ENCODE results near the gene SMC3.

SMC3 gene

DNA sequence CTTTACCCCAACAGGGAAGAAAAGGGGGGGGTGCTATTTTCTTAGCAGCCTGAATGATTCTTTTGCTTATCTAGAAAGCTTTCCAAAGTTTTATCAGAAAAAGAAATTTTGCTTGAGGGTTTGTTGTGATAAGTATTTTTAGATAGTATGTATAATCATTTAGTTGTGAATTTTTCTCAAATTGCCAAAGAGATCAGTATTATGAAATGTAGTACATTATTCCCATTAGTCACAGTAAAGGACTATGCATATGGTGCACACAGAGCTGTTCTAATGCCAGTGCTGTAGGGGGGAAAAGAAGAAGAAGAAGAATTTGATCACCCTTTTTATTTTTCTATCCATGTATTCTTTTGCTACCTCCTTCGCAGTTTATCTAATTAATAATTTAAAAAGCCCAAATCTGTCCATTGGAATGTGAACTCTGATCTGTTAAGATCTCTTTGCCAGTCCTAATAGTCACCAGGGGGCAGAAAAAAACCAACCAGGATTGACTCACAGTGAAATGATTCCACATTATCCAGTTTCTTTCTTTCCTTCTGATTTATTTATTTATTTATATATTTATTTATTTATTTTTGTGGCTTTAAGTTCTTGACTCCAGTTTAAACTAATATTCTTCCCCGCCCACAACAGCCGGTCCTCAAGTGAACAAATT, 81.3 kb downstream of the SMC3 start:
- no peak overlapping the region for H3K4me3 ChIP-seq (ENCODE audit: low read depth, low read length)
- CTCF ChIA-PET = interaction anchor here (1.2 to 2.5 kb wide), 6 partner anchors 12 to 38 kb away, joined by 3 to 12 read pairs (median 4); no protein-coding TSS in a partner anchor
- POLR2A ChIA-PET = no interaction called here
- no peak for DNase-seq (ENCODE audit: low read depth, low spot score)
- TF ChIP-seq, protein P1, sequence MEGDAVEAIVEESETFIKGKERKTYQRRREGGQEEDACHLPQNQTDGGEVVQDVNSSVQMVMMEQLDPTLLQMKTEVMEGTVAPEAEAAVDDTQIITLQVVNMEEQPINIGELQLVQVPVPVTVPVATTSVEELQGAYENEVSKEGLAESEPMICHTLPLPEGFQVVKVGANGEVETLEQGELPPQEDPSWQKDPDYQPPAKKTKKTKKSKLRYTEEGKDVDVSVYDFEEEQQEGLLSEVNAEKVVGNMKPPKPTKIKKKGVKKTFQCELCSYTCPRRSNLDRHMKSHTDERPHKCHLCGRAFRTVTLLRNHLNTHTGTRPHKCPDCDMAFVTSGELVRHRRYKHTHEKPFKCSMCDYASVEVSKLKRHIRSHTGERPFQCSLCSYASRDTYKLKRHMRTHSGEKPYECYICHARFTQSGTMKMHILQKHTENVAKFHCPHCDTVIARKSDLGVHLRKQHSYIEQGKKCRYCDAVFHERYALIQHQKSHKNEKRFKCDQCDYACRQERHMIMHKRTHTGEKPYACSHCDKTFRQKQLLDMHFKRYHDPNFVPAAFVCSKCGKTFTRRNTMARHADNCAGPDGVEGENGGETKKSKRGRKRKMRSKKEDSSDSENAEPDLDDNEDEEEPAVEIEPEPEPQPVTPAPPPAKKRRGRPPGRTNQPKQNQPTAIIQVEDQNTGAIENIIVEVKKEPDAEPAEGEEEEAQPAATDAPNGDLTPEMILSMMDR (IDR thresholded peaks at IDR 0.05; ENCODE audit: insufficient read depth, low read length, missing control alignments) = no peak

DNA sequence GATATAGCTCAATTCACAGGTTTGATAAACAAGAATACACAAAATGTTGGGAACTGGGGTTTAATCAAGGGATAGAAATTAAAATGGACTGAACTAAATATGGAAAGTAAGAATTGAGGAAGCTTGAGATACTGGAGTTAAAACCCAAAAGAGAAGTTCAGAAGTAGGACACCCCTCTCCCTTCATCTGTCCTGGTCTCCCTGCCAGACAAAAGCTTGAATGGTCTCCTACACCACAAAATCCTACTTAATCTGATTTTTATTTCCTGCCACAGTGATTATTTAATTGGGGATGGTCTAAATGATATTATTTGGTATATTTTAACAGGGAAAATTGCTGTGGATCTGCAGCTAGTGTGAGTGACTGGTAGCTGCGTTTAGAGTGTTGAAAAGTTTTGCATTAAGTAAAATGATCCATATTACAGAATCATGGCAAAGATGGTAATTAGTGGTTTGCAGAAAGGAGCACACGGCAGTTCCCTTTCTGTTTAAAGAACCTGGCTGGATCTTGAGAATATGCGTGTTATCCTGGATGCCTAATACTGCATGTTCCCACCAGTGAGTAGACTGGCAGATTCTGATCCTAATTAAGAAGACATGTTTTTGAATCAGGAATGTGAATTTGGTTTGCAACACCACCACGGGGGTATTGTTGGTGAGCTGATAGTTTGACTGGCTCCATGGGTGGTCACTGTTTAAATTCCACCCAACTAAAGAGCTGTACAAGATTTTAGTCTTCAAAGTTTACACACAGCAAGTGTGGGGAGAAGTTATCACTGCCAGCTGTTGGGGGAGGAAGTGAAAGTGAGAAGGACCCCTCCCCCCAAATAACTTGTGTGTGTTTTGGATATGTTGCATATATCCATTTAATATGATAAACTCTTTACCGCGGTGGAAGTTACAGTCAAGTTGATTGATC, 82.1 kb downstream of the SMC3 start:
- POLR2A ChIA-PET = no interaction called here

DNA sequence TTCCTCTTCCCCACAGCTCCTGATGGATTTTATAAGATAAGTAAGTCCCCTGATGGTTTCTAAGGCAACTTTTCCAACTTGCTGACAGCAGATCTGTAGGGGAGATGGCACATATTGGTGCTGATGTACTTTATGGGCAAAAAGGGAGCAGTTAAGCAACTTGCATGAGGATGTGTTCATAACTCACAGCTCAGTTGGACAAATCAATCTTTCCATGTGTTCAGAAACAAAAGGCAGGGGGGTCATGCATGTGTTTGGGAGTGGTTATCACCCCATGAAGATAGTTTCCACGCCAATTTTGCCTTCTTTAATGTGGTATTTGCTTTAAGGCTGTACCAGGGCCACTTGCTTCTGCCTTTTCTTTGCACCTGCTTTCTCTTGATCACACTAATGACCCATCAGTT, 82.8 kb downstream of the SMC3 start:
- POLR2A ChIA-PET = no interaction called here
- H3K4me3 ChIP-seq (ENCODE audit: low read depth, low read length) = no peak overlapping the region
- CTCF ChIA-PET = interaction anchor here (0.9 to 2.5 kb wide), 4 partner anchors 13 to 40 kb away, joined by 3 to 12 read pairs (median 4); no protein-coding TSS in a partner anchor
- TF ChIP-seq, protein P1 (IDR thresholded peaks at IDR 0.05; ENCODE audit: insufficient read depth, low read length, missing control alignments) = no peak
- DNase-seq (ENCODE audit: low read depth, low spot score) = no peak

More for the DNA sequence above, 82.1 kb downstream of the SMC3 start:
- no peak for DNase-seq (ENCODE audit: low read depth, low spot score)
- CTCF ChIA-PET = interaction anchor here (0.9 to 2.5 kb wide), 5 partner anchors 12 to 39 kb away, joined by 3 to 12 read pairs (median 4); no protein-coding TSS in a partner anchor
- no peak overlapping the region for H3K4me3 ChIP-seq (ENCODE audit: low read depth, low read length)
- TF ChIP-seq, protein P1 (IDR thresholded peaks at IDR 0.05; ENCODE audit: insufficient read depth, low read length, missing control alignments) = no peak

DNA sequence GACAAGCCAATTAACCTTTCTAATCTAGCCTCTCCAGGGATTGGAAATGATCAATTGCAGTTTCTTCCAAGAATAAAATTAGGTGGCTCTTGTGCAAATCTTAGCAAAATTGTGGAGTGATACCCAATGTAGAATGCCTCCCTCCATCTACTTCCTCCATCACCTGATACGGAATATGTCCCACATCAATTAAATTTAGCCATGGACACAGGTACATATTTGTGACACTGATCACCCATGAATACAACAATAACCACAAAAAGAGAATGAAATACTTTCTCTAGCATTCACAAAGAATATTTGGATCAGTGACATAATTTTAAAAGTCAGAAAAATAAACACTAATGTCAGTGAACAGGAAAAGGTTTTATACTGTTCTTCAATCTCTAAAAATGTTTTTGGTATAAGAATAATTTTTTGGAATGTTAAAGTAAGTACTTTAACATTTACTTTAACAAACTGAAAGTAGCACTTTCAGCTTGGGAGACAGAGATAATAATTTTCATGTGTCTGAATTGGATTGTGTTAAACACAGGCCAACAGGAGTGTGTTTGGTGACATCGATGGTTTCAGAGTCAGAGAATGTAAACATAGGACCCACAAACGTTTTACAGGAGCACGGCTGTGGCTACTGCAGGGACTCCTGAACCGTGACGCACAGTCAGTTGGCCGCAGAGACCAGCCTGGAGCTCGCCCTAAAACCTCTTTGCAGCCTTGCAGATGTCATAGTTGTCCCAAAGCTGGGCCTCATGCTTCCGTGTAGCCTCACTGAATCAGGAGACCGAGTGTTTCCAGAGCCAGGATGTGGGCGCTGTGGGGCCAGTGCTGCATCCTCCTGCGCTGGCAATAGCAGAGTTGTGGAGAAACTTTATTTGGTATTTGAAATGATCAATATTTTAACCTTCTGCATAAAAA, 83.8 kb downstream of the SMC3 start:
- CTCF ChIA-PET = no interaction called here
- TF ChIP-seq, protein P1 (IDR thresholded peaks at IDR 0.05; ENCODE audit: insufficient read depth, low read length, missing control alignments) = no peak
- POLR2A ChIA-PET = interaction anchor here (1.1 kb wide), 1 partner anchor 14 kb away, joined by 4 read pairs; no protein-coding TSS in a partner anchor
- peak; percentile 42 for DNase-seq (ENCODE audit: low read depth, low spot score)
- peak overlapping the region; percentile 39 for H3K4me3 ChIP-seq (ENCODE audit: low read depth, low read length)

DNA sequence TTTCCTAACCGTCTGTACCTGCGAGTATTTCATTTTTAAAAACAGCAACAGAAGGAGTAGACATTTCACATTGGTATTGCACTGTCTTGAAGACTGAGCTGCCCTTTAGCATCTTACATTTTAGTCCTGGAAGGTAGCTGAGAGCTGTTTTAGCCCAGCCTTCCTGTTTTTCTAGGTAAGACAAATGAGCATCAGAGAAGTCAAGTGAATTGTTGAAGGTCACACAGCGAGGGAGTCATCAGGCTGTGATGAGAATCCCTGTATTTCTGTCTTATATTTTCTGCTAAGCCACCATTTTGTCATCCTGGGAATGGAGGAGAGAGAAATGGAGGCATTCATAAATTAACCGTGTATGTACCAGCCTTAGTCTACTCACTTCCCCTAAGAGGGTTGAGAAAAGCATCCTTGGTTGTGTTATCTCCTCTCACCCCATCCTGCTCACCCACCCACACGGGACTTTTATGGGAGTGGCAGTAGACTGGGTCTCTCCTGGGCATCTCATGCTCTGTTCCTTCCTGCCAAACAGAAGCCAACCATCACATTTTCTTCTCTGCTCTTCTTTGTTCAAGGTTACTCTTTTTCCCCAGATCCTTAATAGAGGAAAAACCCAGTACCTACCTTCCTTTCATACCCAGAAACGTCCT, 85.1 kb downstream of the SMC3 start:
- TF ChIP-seq, protein P1 (IDR thresholded peaks at IDR 0.05; ENCODE audit: insufficient read depth, low read length, missing control alignments) = no peak
- CTCF ChIA-PET = interaction anchor here (0.7 to 8.6 kb wide), 3 partner anchors 21 to 298 kb away, joined by 3 to 51 read pairs (median 4); no protein-coding TSS in a partner anchor
- no peak overlapping the region for H3K4me3 ChIP-seq (ENCODE audit: low read depth, low read length)
- DNase-seq (ENCODE audit: low read depth, low spot score) = no peak
- POLR2A ChIA-PET = no interaction called here

Data from AG04449 (cell line).